Activated CD8-positive, alpha-beta memory T cell treated with anti-CD3 and anti-CD28 coated beads for 24 hours (primary cell): Measurements from ENCODE around the gene BSND.

Experiments
- DNase-seq: peaks from one replicate; pipeline ENCODE4 v3.0.0-alpha.2; 2020

BSND gene

DNA sequence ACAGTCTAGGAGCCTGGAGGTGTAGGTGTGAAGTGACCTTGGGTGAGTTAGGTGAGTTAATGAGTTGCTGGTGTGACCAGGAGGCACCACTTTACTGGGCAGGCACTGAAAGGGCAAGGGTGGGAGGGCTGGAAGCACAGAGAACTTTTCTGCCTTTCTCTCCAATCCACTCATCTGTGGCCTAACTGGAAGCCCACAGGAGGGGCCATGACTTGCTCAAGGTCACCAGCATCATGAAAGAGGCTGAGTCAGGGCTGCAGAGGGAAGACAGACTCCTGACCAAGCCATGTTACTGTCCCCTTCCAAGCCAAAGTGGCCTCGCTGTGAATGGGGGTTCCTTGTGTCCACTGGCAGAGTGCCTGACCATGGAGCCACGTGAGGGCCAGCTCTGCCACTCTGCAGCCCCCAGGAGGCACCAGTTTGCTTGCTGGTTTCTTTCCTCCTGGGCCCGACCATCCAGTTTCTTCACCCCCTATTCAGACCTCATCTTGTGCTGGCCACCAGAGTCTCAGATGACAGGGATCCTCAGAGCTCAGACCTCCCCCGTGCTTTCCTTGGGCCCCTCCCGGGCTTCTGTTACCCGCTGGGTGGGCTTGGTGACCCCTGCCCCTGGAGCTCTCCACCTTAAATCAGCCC, 4.3 kb upstream of the BSND start:
- no peak for DNase-seq

- DNase-seq = no peak
Observed at GRCh38 chr1:54995013-54995760, 3.5 kb upstream of the BSND start.

DNA sequence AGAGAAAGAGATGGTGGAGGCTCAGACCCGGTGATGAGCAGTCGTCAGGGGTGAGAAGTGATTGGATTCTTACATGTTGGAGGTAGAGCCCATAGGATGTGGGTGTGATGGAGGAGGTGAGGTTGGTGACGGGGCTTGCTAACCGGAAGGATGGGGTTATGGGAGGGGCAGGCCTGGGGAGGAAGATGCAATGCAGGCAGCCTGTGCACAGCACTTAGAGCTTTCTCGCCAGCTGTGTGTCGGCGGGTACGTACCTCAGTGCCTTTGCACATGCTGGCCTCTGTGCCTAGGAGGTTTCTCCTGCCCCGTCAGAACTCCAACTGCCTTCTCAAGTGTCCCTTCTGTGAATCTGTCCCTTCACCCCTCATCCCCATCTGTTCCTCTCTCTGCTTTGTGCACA, 2.9 kb upstream of the BSND start:
- peak; percentile 61 for DNase-seq

GRCh38 chr1:54996359-54996868, 2.3 kb upstream of the BSND start:
- peak; percentile 92 for DNase-seq

- DNase-seq = peak; percentile 58
Observed at GRCh38 chr1:54996869-54997710, 1.6 kb upstream of the BSND start.

DNA sequence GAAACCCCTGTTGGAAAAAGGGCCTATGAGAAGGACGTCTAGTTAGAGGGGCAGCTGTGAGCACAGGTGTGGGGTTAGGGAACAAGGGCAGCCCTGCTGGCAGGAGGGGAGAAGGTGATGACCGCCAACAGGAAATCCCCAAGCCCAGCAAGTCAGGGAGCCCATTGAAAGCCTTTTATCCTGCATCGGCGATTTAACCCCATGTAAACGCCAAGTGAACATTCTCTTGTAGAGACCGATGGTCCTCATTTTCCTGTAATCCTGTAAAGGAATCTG, 1.1 kb upstream of the BSND start:
- DNase-seq = no peak

- DNase-seq = no peak
Observed at GRCh38 chr1:54998100-54998499, 633 bp upstream of the BSND start.

GRCh38 chr1:55000110-55001085, 1.7 kb downstream of the BSND start:
- no peak for DNase-seq

DNA sequence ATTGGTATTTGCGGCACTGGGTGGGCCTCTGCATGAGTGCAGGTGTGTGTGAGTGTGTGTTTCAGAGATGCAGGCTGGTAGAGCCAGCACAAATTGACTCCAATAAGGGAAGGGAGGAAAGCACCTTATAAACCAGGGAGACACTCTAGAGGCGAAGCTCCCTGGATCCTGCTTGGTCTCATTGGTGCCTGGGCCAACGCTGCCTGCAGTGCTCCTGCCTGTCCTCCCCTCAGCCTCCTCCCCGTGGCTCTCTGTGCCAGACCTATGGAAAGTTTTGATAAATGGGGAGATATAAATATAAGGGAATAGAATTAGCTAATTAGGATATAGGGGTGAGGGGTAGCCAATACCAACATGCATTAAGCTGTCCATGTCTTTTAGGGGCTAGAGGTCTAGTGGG, 2.6 kb downstream of the BSND start:
- no peak for DNase-seq

GRCh38 chr1:55002686-55003085, 4.0 kb downstream of the BSND start:
- no peak for DNase-seq

GRCh38 chr1:55005351-55006140, 6.8 kb downstream of the BSND start:
- DNase-seq = no peak

GRCh38 chr1:55006931-55007330, 8.2 kb downstream of the BSND start:
- DNase-seq = no peak

DNA sequence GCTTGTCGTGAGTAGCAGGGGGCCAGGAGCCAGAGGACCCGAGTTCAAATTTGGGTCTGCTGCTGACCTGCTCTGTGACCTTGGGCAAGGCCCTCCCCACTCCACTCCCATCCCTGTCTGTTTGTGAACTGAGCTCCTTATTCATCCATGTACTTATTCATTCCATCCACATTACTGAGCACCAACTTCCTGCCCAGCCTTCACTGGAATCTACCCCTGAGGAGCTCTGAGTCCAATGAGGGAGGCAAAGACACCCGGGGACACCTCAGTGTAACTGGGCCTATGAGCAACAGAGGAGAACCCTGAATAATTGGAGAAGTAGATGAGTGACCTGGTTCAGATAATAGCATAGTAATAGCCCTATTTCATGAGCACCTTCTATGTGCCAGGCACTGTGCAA, 8.9 kb downstream of the BSND start:
- no peak for DNase-seq

DNA sequence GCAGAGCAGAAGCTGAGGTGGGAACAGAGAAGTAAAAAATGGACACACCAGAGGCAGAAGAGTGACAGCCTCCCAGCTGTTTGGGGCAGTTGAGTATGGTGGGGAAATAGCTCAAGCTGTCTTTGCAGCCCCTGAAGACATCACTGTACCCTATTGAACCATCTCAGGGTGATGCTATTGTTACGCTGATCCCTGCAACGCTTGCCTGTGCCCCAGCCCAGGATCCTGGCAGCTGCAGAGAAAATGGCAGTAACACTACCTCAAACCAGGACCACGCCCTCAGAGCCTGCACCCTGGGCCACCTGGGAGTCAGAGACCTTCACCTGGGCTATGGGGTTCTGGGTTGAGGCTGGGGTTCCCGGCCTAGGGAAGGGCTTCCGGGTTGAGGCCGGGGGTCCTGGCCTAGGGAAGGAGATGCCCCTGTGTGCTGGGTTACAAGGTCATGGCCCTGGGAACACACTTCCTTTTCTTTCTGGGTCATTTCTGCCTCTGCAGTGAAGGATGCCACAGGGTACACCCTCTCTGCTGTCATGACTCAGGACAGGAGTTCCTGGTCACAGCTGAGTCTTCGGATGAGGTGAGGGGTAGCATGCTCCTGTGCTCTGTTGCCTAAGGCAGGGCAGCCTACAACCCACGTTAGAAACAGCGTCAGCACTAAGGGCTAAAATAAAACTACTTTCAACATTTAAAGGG, 11.6 kb downstream of the BSND start:
- DNase-seq = no peak

DNA sequence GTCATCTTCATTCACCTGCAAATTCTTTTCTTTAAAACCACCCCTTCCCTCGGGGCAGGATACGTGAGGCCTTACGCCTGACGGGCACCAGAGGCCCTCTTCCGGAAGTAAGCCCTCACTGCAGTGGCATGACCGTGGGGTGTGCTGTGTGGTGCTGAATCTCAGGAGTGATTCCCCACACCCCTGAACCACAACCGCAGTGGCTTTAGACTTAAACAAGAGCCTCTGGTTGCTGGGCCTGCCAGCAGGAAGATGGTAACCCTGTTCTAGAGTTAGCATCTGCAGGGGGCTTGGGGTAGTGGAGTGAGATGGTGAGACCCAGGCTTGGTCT, 12.1 kb downstream of the BSND start:
- DNase-seq = no peak

DNA sequence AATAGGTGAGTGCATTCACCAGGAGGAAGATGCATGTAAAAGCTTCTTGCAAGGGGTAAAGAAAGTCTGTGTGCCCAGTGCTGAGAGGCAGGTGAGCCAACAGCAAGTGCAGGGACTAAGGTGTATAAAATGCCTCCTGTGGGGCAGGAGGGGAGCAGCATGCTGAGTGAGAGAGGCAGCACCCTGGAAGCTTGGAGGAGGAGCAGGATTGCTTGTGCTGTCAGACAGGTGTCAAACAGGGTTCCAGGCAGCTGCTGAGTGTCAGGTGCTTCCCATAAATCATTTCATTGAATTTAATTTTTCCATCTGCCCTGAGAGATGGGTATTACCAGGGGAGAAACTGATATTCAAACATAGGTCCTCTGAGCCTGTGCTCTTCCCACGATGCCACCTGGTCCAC, 13.9 kb downstream of the BSND start:
- DNase-seq = no peak

GRCh38 chr1:55015123-55015522, 16.4 kb downstream of the BSND start:
- no peak for DNase-seq

GRCh38 chr1:55015731-55016620, 17.2 kb downstream of the BSND start:
- DNase-seq = no peak

DNA sequence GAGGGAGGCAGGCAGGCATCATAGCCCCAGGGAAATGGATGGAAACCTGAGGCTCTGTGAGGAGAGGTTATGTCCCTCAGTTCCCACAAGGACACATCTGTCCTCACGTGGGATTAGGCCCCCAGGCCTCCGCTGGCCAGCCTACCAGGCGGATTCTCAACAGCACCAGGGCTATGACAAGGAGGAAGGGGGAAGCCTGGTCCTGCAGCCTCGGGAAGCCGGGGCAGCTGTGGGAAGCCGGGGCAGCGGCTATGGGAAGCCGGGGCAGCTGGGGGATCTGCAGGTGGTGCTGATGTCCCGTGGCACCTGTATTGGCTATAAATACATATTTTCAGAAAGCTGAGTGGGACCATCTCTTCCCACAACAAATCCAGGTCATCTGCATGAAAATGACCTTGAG, 19.7 kb downstream of the BSND start:
- no peak for DNase-seq

GRCh38 chr1:55021942-55022546, 23.3 kb downstream of the BSND start:
- peak; percentile 86 for DNase-seq
